Neural progenitor cell (in vitro differentiated cells): ENCODE data around the gene TLL2. TPM values are rescaled to one million over a fixed set of nuclear protein-coding genes. Genes with fewer than 3 reads are reported as not detected.

Experiments
- DNase-seq: peaks from one replicate; pipeline ENCODE4 v3.0.0-alpha.2; 2016; ENCODE audit warnings: low spot score
- H2AFZ ChIP-seq: fragments of 200-600 bp; sonication (generic); replicated peaks from 2 replicates; pipeline ENCODE4 v1.6.1; 2016; ENCODE audit warnings: antibody characterized with exemption
- H3F3A ChIP-seq: fragments of 200-600 bp; sonication (generic); 2 replicates; pipeline ENCODE4 v1.6.1; 2016; ENCODE audit warnings: antibody characterized with exemption, low read depth
- H3K27ac ChIP-seq: fragments of 200-600 bp; sonication (generic); 2 replicates; pipeline ENCODE4 v1.5.1; 2016; ENCODE audit warnings: mild to moderate bottlenecking
- H3K27me3 ChIP-seq: fragments of 200-600 bp; sonication (generic); 2 replicates; pipeline ENCODE4 v1.6.1; 2016; ENCODE audit warnings: mild to moderate bottlenecking, moderate library complexity
- H3K36me3 ChIP-seq: fragments of 200-600 bp; sonication (generic); 2 replicates; pipeline ENCODE4 v1.5.1; 2016
- H3K4me1 ChIP-seq: fragments of 200-600 bp; sonication (generic); 2 replicates; pipeline ENCODE4 v1.6.1; 2016; ENCODE audit warnings: mixed run types
- H3K4me2 ChIP-seq: fragments of 200-600 bp; sonication (generic); 2 replicates; pipeline ENCODE4 v1.6.1; 2016
- H3K4me3 ChIP-seq: fragments of 200-600 bp; sonication (generic); 2 replicates; pipeline ENCODE4 v1.5.1; 2016
- H3K79me2 ChIP-seq: fragments of 200-600 bp; sonication (generic); 2 replicates; pipeline ENCODE4 v1.6.1; 2016; ENCODE audit warnings: low read depth
- H3K9ac ChIP-seq: fragments of 200-600 bp; sonication (generic); 2 replicates; pipeline ENCODE4 v1.6.1; 2016
- H3K9me3 ChIP-seq: fragments of 200-600 bp; sonication (generic); 2 replicates; pipeline ENCODE4 v1.5.1; 2016; ENCODE audit warnings: low read depth
- H4K20me1 ChIP-seq: fragments of 200-600 bp; sonication (generic); 2 replicates; pipeline ENCODE4 v1.6.1; 2016; ENCODE audit warnings: low read depth
- H3K27ac Mint-ChIP-seq: 3 replicates; pipeline ENCODE4 v1.8.0; 2021; ENCODE audit warnings: mixed read lengths
- H3K27me3 Mint-ChIP-seq: 2 replicates; pipeline ENCODE4 v1.8.0; 2022; ENCODE audit warnings: low read depth, mild to moderate bottlenecking, inconsistent platforms, moderate library complexity, mixed read lengths; ENCODE audit not compliant: insufficient read depth
- H3K36me3 Mint-ChIP-seq: 3 replicates; pipeline ENCODE4 v1.8.0; 2021; ENCODE audit warnings: mixed read lengths
- H3K4me1 Mint-ChIP-seq: 3 replicates; pipeline ENCODE4 v1.8.0; 2021; ENCODE audit warnings: mixed read lengths
- H3K4me3 Mint-ChIP-seq: 3 replicates; pipeline ENCODE4 v1.8.0; 2021; ENCODE audit warnings: mild to moderate bottlenecking, moderate library complexity, mixed read lengths
- H3K9me3 Mint-ChIP-seq: 3 replicates; pipeline ENCODE4 v1.8.0; 2020; ENCODE audit warnings: mixed read lengths
- CTCF ChIP-seq: fragments of 200-600 bp; sonication (generic); IDR thresholded peaks from 2 replicates; pipeline ENCODE4 v1.5.1; 2017; ENCODE audit warnings: antibody characterized with exemption, mild to moderate bottlenecking
- EZH2 ChIP-seq: fragments of 200-600 bp; sonication (generic); IDR thresholded peaks from 2 replicates; pipeline ENCODE4 v1.6.1; 2017; ENCODE audit warnings: antibody characterized with exemption, mild to moderate bottlenecking, moderate library complexity
- EZH2phosphoT487 ChIP-seq: fragments of 200-600 bp; sonication (generic); IDR thresholded peaks from 2 replicates; pipeline ENCODE4 v1.6.1; 2017; ENCODE audit warnings: antibody characterized with exemption
- total RNA-seq: library from RNA; depleted of rRNA; stranded (reverse); fragments of >200 nt; gene quantifications from 2 replicates; pipeline ENCODE4 v1.2.3, GENCODE V29; 2015; ENCODE audit warnings: low replicate concordance

Gene TLL2
- total RNA-seq, 1 donor from 2014 or later, result 0.22 TPM

DNA sequence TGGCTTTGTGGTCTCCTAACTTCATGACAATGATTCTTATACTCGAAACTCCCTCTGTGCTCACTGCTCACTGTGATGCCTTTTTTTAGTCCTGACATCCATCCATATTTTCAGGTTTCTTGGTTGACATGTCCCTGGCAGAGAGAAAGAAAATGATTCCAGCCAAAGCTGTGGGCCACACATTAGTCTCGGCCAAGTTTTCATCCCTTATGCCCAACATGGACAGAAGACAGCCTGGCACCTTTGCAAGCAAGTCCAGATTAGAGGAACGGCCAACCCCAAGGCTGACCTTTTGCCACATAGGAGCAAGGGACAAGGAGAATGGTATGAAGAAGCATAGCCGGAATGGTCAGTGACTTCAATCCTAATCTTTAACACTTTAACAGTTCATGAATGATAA is 146.3 kb downstream of the TLL2 start:
- Histone ChIP-seq H3K79me2 (no peaks in the 10 kb centered on the region), H3K27me3 (no peaks in the 10 kb centered on the region), H3K27ac (no peak overlapping the region), H3K9me3 (no peaks in the 10 kb centered on the region), H3F3A (peaks cover 11% of the 10 kb centered on the region), H4K20me1 (no peaks in the 10 kb centered on the region), H3K9ac (no peak overlapping the region), H3K36me3 (no peaks in the 10 kb centered on the region), H3K4me2 (no peak overlapping the region), H2AFZ (no peak overlapping the region), H3K4me1 (peaks cover 12% of the 10 kb centered on the region), H3K4me3 (no peak overlapping the region)
- no peaks in the 10 kb centered on the region for H3K9me3 Mint-ChIP-seq
- H3K4me1 Mint-ChIP-seq, result peaks cover 6% of the 10 kb centered on the region
- H3K27me3 Mint-ChIP-seq, result peaks cover 2% of the 10 kb centered on the region
- H3K4me3 Mint-ChIP-seq, result no peak overlapping the region
- H3K36me3 Mint-ChIP-seq, result peaks cover 3% of the 10 kb centered on the region
- H3K27ac Mint-ChIP-seq, result no peak overlapping the region
- TF ChIP-seq CTCF, result no peak
- TF ChIP-seq EZH2, result no peak
- no peak for TF ChIP-seq EZH2phosphoT487
- DNase-seq, result no peak

- Histone ChIP-seq H4K20me1 (no peaks in the 10 kb centered on the region), H3K4me2 (no peak overlapping the region), H3K4me1 (peaks cover 12% of the 10 kb centered on the region), H3K79me2 (no peaks in the 10 kb centered on the region), H3K27me3 (no peaks in the 10 kb centered on the region), H3K9ac (no peak overlapping the region), H3K9me3 (no peaks in the 10 kb centered on the region), H3K36me3 (no peaks in the 10 kb centered on the region), H3F3A (peaks cover 11% of the 10 kb centered on the region), H3K4me3 (no peak overlapping the region), H2AFZ (no peak overlapping the region), H3K27ac (no peak overlapping the region)
- no peak for TF ChIP-seq EZH2
- TF ChIP-seq EZH2phosphoT487, result no peak
- no peak for TF ChIP-seq CTCF
- peaks cover 3% of the 10 kb centered on the region for H3K36me3 Mint-ChIP-seq
- peaks cover 2% of the 10 kb centered on the region for H3K27me3 Mint-ChIP-seq
- H3K4me1 Mint-ChIP-seq, result no peaks in the 10 kb centered on the region
- no peak overlapping the region for H3K4me3 Mint-ChIP-seq
- no peak overlapping the region for H3K27ac Mint-ChIP-seq
- H3K9me3 Mint-ChIP-seq, result no peaks in the 10 kb centered on the region
- no peak for DNase-seq
Observed at GRCh38 chr10:96366508-96366907, 147.2 kb downstream of the TLL2 start.

DNA sequence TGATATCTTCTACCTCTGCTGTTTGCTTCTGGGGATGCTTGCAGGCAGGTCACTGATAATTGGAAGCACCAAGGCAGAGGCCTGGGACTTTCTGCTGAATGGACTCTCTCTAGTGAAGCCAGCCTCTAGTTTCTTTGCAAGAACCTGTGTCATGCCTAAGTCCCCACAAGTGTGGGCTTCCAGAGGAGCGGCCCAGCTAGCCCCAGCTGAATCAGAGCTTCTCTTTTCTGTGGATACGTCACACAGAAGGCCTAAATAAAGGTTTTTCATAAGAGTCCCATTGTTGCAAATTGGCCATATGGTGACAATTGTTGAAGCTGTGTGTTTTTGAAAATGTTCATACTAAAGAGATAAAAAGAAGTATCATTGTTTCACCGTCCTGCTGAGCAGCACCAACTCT is 148.2 kb downstream of the TLL2 start:
- H3K27me3 ChIP-seq, result no peaks in the 10 kb centered on the region
- H3K4me3 ChIP-seq, result no peak overlapping the region
- Mint-ChIP-seq H3K36me3 (peaks cover 3% of the 10 kb centered on the region), H3K4me1 (no peaks in the 10 kb centered on the region), H3K4me3 (no peak overlapping the region), H3K27ac (no peak overlapping the region), H3K27me3 (peaks cover 2% of the 10 kb centered on the region), H3K9me3 (no peaks in the 10 kb centered on the region)
- no peak overlapping the region for H3K27ac ChIP-seq
- peaks cover 11% of the 10 kb centered on the region for H3F3A ChIP-seq
- no peaks in the 10 kb centered on the region for H3K79me2 ChIP-seq
- H3K4me1 ChIP-seq, result peaks cover 12% of the 10 kb centered on the region
- no peaks in the 10 kb centered on the region for H3K9me3 ChIP-seq
- no peaks in the 10 kb centered on the region for H4K20me1 ChIP-seq
- no peaks in the 10 kb centered on the region for H3K36me3 ChIP-seq
- H3K9ac ChIP-seq, result no peak overlapping the region
- H3K4me2 ChIP-seq, result no peak overlapping the region
- DNase-seq, result peak; percentile 15
- H2AFZ ChIP-seq, result no peak overlapping the region
- TF ChIP-seq CTCF (no peak), EZH2 (no peak), EZH2phosphoT487 (no peak)

GRCh38 chr10:96360766-96361165 is 153.0 kb downstream of the TLL2 start:
- Histone ChIP-seq H3K4me1 (peaks cover 11% of the 10 kb centered on the region), H3K9ac (no peak overlapping the region), H3K9me3 (no peaks in the 10 kb centered on the region), H3K4me2 (no peak overlapping the region), H2AFZ (no peak overlapping the region), H3K36me3 (no peaks in the 10 kb centered on the region), H3K27ac (no peak overlapping the region), H3F3A (peaks cover 11% of the 10 kb centered on the region), H3K4me3 (no peak overlapping the region), H3K79me2 (no peaks in the 10 kb centered on the region), H4K20me1 (no peaks in the 10 kb centered on the region), H3K27me3 (no peaks in the 10 kb centered on the region)
- DNase-seq, result no peak
- no peaks in the 10 kb centered on the region for H3K9me3 Mint-ChIP-seq
- TF ChIP-seq CTCF, result no peak
- TF ChIP-seq EZH2phosphoT487, result no peak
- no peak for TF ChIP-seq EZH2
- no peak overlapping the region for H3K27ac Mint-ChIP-seq
- H3K4me3 Mint-ChIP-seq, result no peak overlapping the region
- peaks cover 2% of the 10 kb centered on the region for H3K27me3 Mint-ChIP-seq
- H3K4me1 Mint-ChIP-seq, result no peaks in the 10 kb centered on the region
- H3K36me3 Mint-ChIP-seq, result no peaks in the 10 kb centered on the region
